Panc1 (cell line): ENCODE measurements around the gene CFAP100. TPM values are rescaled to one million over a fixed set of nuclear protein-coding genes. Genes with fewer than 3 reads are reported as not detected.
A peak's percentile ranks its signal among the peaks of the same experiment; 100 is the strongest.

Experiments
- ATAC-seq: fragments of 200-7000 bp; cut with Tn5 transposase; 2 replicates; pipeline ENCODE4 v1.9.1; 2020; ENCODE audit warnings: mild to moderate bottlenecking, moderate library complexity
- Bru-seq: library from RNA; stranded (reverse); fragments of 400-500 nt; gene quantifications from one replicate; lab custom pipeline; 2021; lab: Mats Ljungman, UMichigan
- BruChase-seq, 2 experiments: library from RNA; stranded (reverse); fragments of 400-500 nt; gene quantifications; one replicate each; lab custom pipeline; 2021; lab: Mats Ljungman, UMichigan
- BruUV-seq: library from RNA; stranded (reverse); fragments of 400-500 nt; replicated peaks from 2 replicates; lab custom pipeline; 2021; lab: Mats Ljungman, UMichigan
- CTCF ChIA-PET: fragments of 300-600 bp; sonication (Branson Sonifier 250); formaldehyde crosslinking; loops from one replicate; lab custom pipeline; 2022; ENCODE audit warnings: antibody characterized with exemption; lab: Charles Lee
- POLR2A ChIA-PET: fragments of 300-600 bp; sonication (Branson Sonifier 250); formaldehyde crosslinking; loops from one replicate; lab custom pipeline; 2022; ENCODE audit warnings: antibody characterized with exemption; lab: Charles Lee
- DNase-seq: peaks from one replicate; pipeline ENCODE4 v3.0.0-alpha.2; 2010; ENCODE audit warnings: low read depth, low spot score
- H3K27ac ChIP-seq: 2 replicates; pipeline ENCODE4 v1.5.1; 2011; ENCODE audit warnings: mild to moderate bottlenecking, low read length, inconsistent platforms
- H3K27me3 ChIP-seq: fragments of 200-500 bp; sonication (Bioruptor generic); 2 replicates; pipeline ENCODE4 v1.6.0; 2014; ENCODE audit warnings: low read length, inconsistent platforms; ENCODE audit not compliant: control insufficient read depth, insufficient read depth
- H3K36me3 ChIP-seq: fragments of 200-500 bp; sonication (Bioruptor generic); 2 replicates; pipeline ENCODE4 v1.5.1; 2014; ENCODE audit warnings: inconsistent platforms, mild to moderate bottlenecking, low read length, moderate library complexity; ENCODE audit not compliant: control insufficient read depth, insufficient read depth
- H3K4me1 ChIP-seq: 2 replicates; pipeline ENCODE4 v1.5.1; 2011; ENCODE audit warnings: inconsistent platforms, mild to moderate bottlenecking, low read length, moderate library complexity; ENCODE audit not compliant: control insufficient read depth, insufficient read depth
- H3K4me3 ChIP-seq, 2 experiments: 2 replicates each; pipeline ENCODE4 v1.5.1; 2011 to 2012; ENCODE audit warnings: low read depth in 2 of 2, low read length in 2 of 2, mild to moderate bottlenecking in 2 of 2, inconsistent platforms in 1 of 2, moderate library complexity in 1 of 2
- H3K9me3 ChIP-seq: fragments of 200-500 bp; sonication (Bioruptor generic); 2 replicates; pipeline ENCODE4 v1.5.1; 2014; ENCODE audit warnings: low read depth, mild to moderate bottlenecking, inconsistent platforms, low read length, moderate library complexity; ENCODE audit not compliant: control insufficient read depth, insufficient read depth
- CTCF ChIP-seq: fragments of 450-650 bp; IDR thresholded peaks from 2 replicates; pipeline ENCODE4 v1.5.1; 2017; ENCODE audit warnings: mild to moderate bottlenecking
- POLR2AphosphoS5 ChIP-seq: IDR thresholded peaks from 2 replicates; pipeline ENCODE4 v1.6.1; 2012; ENCODE audit warnings: mild to moderate bottlenecking, low read depth, low read length, moderate library complexity
- REST ChIP-seq, 2 experiments: IDR thresholded peaks; 2 replicates each; pipeline ENCODE4 v1.6.1; 2011 to 2012; ENCODE audit warnings: low read depth in 2 of 2, control low read depth in 1 of 2, low read length in 1 of 2, mild to moderate bottlenecking in 1 of 2, moderate library complexity in 1 of 2; ENCODE audit not compliant: insufficient read depth in 1 of 2
- SIN3A ChIP-seq: IDR thresholded peaks from 2 replicates; pipeline ENCODE4 v1.6.1; 2012; ENCODE audit warnings: low read depth, mild to moderate bottlenecking, low read length, moderate library complexity, borderline replicate concordance; ENCODE audit not compliant: insufficient read depth
- TCF7L2 ChIP-seq: IDR thresholded peaks from 2 replicates; pipeline ENCODE4 v1.6.1; 2011; ENCODE audit warnings: mild to moderate bottlenecking, low read depth, low read length, inconsistent platforms
- in situ Hi-C: cut with HindIII; loops from 2 replicates; pipeline ENCODE4 v1.10.0; 2016; ENCODE audit warnings: low sequenced_read_pairs, low pct_unique_long_range_greater_than_20kb
- intact Hi-C: fragments of 100-400 bp; cut with micrococcal nuclease; formaldehyde crosslinking; loops from one replicate; pipeline ENCODE4 v1.10.0; 2022; ENCODE audit not compliant: unreplicated experiment
- long read RNA-seq: library from polyadenylated mRNA; unstranded; transcript quantifications from one replicate; pipeline ENCODE4 v2.0.0, GENCODE V29; 2021; ENCODE audit not compliant: unreplicated experiment
- polyA plus RNA-seq: library from polyadenylated mRNA; unstranded; fragments of >200 nt; gene quantifications from one replicate; pipeline ENCODE4 v1.2.1, GENCODE V29; 2012; ENCODE audit warnings: missing spikeins; ENCODE audit not compliant: insufficient read length
- total RNA-seq: library from RNA; stranded (reverse); gene quantifications from one replicate; pipeline ENCODE4 v1.2.1, GENCODE V29; 2021; ENCODE audit not compliant: unreplicated experiment

The CFAP100 gene
- total RNA-seq (not detected), Bru-seq, nascent RNA (not detected), BruChase-seq, experiment 1, labeled RNA remaining after a 2-hour chase (not detected), BruChase-seq, experiment 2, labeled RNA remaining after a 6-hour chase (percentile 3 among the genes with signal in this experiment)
- not detected for polyA plus RNA-seq
- long read RNA-seq, partial matches to known transcripts = 0 of 3 reads
- long read RNA-seq, other reads (novel, unspliced or antisense) = 3 of 3 reads

GRCh38 chr3:126394179-126394976, at the start of gene CFAP100:
CFAP100 (plus strand) TSS chr3:126394909; CDS start chr3:126396001, 1,092 bp downstream.
- peaks cover 8% of the 10 kb centered on the region for H3K27me3 ChIP-seq
- ATAC-seq (no peak), DNase-seq (no peak)
- BruUV-seq = no TSS peak
- H3K36me3 ChIP-seq = no peaks in the 10 kb centered on the region
- no peaks in the 10 kb centered on the region for H3K9me3 ChIP-seq
- in situ Hi-C loops = no loop called here
- POLR2A ChIA-PET = interaction anchor here (0.6 kb wide), 1 partner anchor 40 kb away, joined by 4 read pairs; no protein-coding TSS in a partner anchor
- CTCF ChIA-PET = no interaction called here
- no peak within 1 kb of the TSS for H3K27ac ChIP-seq
- no peak within 1 kb of the TSS for H3K4me3 ChIP-seq
- intact Hi-C loops = no loop called here
- H3K4me1 ChIP-seq = no peaks in the 10 kb centered on the region
- TF ChIP-seq TCF7L2 (no peak), POLR2AphosphoS5 (no peak), CTCF (no peak), SIN3A (no peak), REST (IDR thresholded peaks at IDR 0.05; ENCODE audit: insufficient read depth in 1 of 2, low read depth in 2 of 2, low read length in 1 of 2) (no peak)

DNA sequence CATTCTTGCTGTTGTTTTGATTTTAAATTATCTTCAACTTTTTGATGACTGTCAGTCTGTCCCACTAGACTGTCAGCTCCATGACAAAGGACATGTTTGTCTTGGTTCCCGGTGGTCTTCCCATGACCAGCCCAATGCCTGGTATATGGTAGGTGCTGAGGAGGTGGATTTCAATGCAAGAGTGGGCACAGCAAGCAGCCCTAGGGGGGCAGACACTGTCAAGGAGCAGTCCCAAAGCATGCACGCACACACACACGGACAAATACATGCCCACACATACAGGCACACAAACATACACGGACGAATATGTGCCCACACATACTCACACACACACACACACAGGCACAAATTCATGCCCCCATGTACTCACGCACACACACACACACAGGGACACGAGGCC, 49.5 kb upstream of the CFAP100 start:
- ChIA-PET POLR2A (no interaction called here), CTCF (no interaction called here)
- intact Hi-C loops (no loop called here), in situ Hi-C loops (no loop called here)
- H3K36me3 ChIP-seq = no peaks in the 10 kb centered on the region
- H3K4me1 ChIP-seq = no peaks in the 10 kb centered on the region
- no peaks in the 10 kb centered on the region for H3K9me3 ChIP-seq
- no peak for TF ChIP-seq SIN3A
- no peak for TF ChIP-seq CTCF
- no peak for TF ChIP-seq POLR2AphosphoS5
- TF ChIP-seq REST (IDR thresholded peaks at IDR 0.05; ENCODE audit: insufficient read depth in 1 of 2, low read depth in 2 of 2, low read length in 1 of 2) = no peak
- no peak for TF ChIP-seq TCF7L2
- no peaks in the 10 kb centered on the region; the same call in 1 of the 2 replicates for H3K27me3 ChIP-seq
- H3K27ac ChIP-seq = no peak overlapping the region
- no peak for DNase-seq
- no TSS peak for BruUV-seq
- ATAC-seq = no peak
- H3K4me3 ChIP-seq = no peak overlapping the region
